ENCODE measurements around the gene DDX54.
"Not testable (repeated sequence)": the region's sequence is repeated elsewhere in the genome, so short reads cannot be mapped to it uniquely, and the experiment has no call there.

Gene DDX54

DNA sequence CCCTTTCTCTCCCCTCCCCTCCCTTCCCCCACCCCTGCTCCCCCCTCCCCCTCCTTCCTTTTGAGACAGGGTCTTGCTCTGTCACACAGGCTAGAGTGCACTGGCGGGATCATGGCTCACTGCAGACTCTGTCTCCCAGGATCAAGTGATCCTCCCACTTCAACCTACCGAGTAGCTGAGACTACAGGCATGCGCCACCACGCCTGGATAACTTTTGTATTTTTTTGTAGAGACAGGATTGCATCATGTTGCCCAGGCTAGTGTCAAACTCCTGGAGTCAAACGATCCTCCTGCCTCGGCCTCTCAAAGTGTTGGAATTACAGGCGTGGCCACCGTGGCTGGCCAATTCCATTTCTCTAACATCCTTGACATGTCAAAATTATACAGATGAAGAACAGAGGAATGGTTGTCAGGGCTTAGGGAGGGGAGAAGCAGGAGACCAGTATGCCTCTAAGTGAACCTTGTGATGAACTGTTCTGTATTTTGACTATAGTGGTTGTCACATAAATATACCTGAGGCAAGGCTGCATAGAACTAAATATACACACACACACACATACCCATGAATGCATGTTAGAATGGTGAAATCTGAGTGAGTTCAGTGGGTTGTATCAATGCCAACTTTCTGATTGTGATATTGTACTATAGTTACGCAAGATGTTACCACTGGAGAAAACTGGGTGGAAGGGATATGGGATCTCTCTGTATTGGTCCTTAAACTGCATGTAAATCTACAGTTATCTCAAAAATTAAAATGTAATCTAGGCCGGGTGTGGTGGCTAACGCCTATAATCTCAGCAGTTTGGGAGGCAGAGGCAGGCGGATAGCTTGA, 39.3 kb downstream of the DDX54 start:
- FAIRE-seq (no peak), DNase-seq (ENCODE audit: low spot score) (no peak)

DNA sequence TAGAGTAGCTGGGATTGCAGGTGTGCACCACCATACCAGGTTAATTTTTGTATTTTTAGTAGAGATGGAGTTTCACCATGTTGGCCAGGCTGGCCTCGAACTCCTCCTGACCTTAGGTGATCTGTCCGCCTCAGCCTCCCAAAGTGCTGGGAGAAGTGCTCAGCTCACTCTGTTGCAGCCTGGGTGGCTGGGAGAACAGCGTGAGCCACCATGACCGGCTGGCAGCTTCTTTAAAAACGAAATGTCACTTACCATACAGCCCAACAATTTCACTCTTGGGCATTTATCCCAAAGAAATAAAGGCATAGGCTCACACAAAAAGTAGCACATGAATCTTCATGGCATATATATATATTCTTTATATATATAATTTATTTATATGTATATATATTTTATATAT, 40.5 kb downstream of the DDX54 start:
- DNase-seq (ENCODE audit: low spot score), result no peak
- no peak for FAIRE-seq

DNA sequence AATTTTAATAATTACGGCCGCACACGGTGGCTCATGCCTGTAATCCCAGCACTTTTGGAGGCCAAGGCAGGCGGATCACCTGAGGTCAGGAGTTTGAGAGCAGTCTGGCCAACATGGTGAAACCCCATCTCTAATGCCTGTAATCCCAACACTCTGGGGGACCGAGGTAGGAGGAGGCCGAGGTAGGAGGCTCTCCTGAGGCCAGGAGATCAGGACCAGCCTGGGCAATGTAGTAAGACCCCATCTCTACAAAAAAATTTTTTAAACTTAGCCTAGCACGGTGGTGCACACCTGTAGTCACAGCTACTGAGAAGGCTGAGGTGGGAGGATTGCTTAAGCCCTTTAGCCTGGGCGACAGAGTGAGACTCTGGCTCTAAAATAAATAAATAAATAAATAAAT, 41.3 kb downstream of the DDX54 start:
- no peak for FAIRE-seq
- DNase-seq (ENCODE audit: low spot score), result no peak

DNA sequence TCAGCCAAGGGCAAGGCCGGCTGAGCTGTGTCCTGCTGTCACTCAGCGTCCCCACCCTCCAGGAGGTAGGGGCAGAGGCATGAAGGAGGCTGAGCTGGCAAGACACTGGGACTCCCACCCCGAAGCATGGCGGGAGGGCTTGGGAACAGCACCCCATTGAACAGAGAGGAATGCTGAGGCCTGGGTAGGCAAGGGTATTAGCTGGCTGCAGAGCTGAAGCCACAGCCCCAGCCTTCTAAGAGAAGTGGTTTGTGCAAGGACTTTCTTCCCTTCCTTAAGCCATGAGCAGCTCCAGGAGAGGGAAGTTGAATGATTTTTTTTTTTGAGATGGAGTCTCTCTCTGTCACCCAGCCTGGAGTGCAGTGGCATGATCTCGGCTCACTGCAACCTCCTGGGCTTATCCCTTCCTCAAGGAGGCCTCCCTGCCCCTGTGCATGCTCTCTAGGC, 42.4 kb downstream of the DDX54 start:
- FAIRE-seq (no peak), DNase-seq (ENCODE audit: low spot score) (no peak)

- no peak for FAIRE-seq
- no peak for DNase-seq (ENCODE audit: low spot score)
Measured at GRCh38 chr12:113142173-113142885, 42.9 kb downstream of the DDX54 start.

DNA sequence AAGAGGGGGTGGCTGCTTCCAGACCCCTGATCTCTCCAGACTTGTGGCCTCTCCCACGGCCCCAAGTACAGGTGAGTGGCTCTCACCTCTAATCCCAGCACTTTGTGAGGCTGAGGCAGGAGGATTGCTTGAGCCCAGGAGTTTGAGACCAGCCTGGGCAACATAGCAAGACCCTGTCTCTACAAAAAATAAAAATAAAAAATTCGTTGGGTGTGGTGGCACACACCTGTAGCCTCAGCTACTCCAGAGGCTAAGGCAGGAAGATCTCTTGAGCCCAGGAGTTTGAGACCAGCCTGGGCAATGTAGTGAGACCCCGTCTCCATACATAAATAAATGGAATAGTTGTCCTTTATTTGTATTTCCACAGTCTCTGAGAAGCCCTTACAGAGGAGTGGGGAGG, 43.6 kb downstream of the DDX54 start:
- not testable (repeated sequence) for DNase-seq (ENCODE audit: low spot score); FAIRE-seq

- DNase-seq (ENCODE audit: low spot score) (no peak), FAIRE-seq (no peak)
Measured at GRCh38 chr12:113140706-113141105, 44.6 kb downstream of the DDX54 start.

- FAIRE-seq, result peak; percentile 85
Measured at GRCh38 chr12:113138826-113139225, 46.5 kb downstream of the DDX54 start.

DNA sequence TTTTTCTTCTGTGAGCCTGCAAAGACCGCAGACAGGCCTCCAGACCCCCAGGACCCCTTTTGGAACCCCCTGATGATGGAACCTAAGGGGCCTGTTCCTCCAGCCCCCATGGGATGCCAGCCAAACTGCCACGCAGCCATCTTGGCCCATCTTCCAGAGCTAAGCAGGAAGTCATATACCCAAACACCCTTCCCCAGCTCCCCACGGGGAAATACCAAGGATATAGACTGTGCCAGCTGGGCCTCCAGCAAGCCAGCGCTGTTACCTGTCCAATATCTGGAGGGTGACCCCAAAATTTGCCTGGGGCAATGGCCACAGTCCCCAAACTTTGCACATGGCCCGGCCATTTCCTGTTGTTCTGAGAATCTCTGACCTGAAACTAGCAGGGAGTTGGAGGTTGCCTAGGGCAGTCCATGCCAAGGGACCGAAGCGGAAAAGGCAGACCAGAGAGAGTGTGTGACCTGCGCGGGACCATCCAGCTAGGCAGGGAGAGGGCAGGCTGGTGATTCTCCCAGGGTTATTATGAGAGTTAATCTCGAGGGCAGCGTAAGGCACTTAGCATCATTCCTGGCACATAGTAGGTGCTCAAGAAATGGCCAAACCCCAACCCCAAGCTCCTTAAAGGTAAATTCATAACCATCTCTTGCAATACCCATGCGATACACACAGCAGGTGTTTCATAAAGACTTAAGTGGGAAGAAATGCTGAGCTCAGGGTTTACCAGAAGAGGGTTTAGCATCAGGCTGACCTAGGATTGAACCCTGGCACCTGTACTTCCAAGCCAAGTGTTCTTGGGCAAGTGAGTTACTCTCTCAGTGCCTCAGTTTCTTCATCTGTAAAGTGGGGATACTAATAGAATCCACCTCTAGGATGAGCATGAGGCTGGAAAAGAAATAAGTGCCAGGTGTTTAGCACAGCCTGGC, 47.2 kb downstream of the DDX54 start:
- no peak for DNase-seq (ENCODE audit: low spot score)
- no peak for FAIRE-seq

More at GRCh38 chr12:113138826-113139225, 46.5 kb downstream of the DDX54 start:
- DNase-seq (ENCODE audit: low spot score), result peak; percentile 70

DNA sequence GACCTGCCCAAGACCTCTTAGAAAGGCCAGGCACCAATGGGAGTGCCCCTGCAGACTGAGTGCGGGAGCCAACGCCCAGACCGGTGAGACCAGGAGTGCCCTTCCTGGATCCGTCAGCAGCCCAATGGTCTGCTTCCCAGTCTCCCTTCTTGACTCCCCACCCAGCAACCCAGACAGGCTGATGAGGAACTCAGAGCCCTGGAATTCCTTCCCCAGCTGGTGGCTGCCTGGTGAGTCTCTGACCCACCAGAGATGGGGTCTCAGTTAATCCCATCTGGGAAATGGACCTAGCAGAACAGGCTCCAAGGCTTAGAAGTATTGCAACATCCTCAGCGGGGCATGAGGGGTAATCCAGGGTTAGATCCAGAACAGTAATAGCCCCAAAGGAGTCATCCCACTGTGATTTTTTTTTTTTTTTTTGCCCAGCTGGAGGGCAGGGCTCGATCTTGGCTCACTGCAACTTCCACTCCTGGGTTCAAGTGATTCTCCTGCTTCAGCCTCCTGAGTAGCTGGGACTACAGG, 48.2 kb downstream of the DDX54 start:
- DNase-seq (ENCODE audit: low spot score), result no peak
- FAIRE-seq, result no peak

- DNase-seq (ENCODE audit: low spot score) (peak; percentile 17), FAIRE-seq (no peak)
Measured at GRCh38 chr12:113136128-113136989, 48.9 kb downstream of the DDX54 start.

DNA sequence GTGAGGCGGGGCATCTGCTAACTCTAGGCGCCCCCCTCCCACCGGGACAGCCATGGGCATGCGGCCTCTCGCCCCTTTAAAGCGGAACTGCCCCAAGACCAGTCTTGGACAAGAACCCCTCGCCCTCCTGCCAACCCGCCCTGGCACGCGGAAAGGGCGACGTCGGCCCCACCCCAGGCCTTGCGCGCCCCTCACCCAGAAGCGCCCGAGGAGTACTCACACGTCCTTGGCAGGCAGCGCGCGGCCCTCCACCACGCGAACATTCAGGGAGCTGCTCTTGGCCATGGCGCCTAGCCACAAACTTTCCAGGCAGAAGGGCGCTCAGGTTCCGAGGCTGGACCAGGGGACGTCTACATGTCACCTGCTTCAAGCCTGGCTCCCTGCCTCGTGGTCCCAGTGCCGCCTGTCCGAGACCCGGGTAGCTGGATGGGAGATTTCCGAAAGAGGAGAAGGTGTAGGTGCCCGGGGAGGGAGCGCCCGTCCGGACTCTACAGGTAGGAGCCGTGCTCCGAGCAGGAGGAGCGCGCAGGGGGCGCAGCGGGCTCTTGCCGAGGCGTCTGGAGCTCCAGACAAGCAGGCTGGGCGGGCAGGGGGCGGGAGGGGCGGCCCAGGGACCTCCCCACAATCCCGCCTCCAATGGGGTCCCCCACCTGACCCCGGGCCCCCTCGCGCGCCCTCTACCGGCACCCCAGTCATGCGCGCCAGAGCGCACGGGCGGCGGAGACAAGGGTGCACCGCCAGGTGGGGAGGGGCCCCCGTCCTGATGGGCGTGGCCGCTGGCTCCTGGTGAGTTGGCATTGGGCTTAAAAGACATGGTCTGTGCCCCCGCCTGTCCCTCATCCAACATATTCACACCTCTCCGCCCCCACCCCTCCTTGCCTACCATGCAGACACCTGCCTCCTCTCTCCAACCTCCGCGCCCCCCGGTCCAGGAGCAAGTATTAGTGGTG, 49.8 kb downstream of the DDX54 start, which contains the start of gene RASAL1:
Gene RASAL1, minus strand, starts transcription at position 584 of the 950 bp plus-strand sequence. Its CDS starts 299 bp downstream, at position 285.
- FAIRE-seq, result no peak
- no peak for DNase-seq (ENCODE audit: low spot score)

DNA sequence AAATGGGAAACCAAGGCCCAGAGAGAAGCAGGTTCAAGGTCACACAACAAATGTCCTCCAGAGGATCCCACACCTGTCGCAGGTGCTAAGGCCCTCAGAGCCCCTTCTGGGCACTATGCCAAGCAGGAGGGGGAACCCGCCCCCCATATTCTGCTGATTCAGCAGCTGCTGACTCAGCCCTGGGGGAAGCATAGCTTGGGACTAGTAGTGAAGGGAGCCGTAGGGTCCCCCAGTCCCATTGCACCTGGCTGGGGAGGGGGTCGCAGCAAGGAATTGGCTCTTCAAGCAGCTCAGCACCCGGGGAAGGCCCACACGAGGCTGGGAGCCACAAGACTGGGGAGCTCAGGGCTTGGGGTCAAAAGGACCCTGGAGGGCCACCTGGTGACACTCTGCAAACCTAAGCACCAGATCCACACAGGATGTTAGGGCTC, 50.7 kb downstream of the DDX54 start:
- no peak for FAIRE-seq
- DNase-seq (ENCODE audit: low spot score), result no peak

DNA sequence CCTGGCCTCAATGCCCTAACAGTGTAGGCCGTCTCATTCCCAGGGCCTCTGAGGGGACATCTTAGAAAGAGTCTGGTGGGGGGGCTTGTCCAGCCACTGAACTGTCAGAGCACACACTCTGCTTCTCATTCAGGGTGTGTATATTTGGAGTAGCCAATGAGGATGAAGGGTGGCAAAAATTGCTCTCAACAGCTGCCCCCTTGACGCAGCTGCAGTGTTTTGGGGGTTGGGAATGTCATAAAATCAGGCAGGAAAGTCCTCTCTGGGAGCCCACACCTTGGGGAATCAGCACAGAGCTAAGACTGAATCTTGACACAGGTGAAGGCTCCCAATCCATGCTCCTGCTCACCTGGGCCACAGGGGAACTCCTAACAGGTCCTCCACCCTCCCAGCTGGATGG, 51.2 kb downstream of the DDX54 start:
- FAIRE-seq, result no peak
- DNase-seq (ENCODE audit: low spot score), result no peak

DNA sequence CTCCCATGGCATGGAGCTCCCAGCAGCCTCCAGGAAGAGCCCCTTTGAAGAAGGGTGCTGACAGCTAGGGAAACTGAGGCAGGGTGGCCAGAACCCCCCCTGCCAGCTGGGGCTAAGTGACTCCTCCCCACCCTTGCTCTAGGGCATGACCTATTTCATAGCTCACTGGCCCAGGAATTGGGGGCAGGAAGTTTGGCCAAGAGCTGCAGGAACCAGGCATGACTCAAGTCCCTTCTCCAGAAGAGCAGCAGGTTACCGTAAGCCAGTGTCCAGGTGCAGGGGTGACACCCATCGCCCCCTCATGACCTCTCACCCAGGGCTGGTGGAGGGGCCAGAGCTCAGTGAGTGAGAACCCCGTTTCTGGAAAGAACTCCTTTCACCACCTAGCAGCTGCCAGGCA, 51.6 kb downstream of the DDX54 start:
- FAIRE-seq, result no peak

GRCh38 chr12:113133036-113133435, 52.2 kb downstream of the DDX54 start:
- DNase-seq (ENCODE audit: low spot score) (peak; percentile 35), FAIRE-seq (no peak)

More for the DNA sequence above, 51.6 kb downstream of the DDX54 start:
- peak; percentile 18 for DNase-seq (ENCODE audit: low spot score)

GRCh38 chr12:113131556-113131955, 53.7 kb downstream of the DDX54 start:
- DNase-seq (ENCODE audit: low spot score), result no peak
- FAIRE-seq, result no peak

DNA sequence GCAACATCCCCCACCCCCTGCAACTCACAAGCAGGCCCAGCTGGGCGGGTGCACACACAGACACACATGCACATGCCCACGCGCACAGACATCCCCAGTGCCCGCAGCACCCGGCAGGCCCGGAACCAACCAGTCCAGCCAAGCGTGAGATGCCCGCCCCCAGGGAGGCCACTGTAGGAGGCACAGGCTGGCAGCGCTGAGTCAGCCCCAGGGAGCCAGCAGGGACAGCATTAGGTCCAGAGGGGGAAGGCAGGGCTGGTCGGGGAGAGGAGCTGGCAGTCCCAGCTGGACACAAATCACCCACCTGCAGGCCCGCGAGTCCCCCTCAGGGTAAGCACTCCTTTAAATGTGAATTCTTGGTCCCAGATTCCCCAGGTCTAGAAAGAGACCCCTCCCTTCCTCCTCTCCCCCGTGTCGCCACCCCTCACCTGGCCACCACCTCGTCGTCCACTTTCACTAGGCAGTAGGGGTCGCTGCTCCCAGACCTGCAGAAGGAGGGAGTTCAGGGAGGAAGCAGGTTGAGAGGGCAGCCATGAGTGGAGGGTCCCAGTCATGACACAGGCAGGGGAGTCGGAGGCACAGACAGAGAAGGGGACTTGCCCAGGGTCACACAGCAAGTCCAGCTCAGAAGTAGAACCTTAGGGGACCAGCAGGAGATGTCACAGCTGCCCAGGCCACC, 54.7 kb downstream of the DDX54 start:
- FAIRE-seq (peak; percentile 67), DNase-seq (ENCODE audit: low spot score) (peak; percentile 77)
